ENCODE data around the gene H6PD.

DNA sequence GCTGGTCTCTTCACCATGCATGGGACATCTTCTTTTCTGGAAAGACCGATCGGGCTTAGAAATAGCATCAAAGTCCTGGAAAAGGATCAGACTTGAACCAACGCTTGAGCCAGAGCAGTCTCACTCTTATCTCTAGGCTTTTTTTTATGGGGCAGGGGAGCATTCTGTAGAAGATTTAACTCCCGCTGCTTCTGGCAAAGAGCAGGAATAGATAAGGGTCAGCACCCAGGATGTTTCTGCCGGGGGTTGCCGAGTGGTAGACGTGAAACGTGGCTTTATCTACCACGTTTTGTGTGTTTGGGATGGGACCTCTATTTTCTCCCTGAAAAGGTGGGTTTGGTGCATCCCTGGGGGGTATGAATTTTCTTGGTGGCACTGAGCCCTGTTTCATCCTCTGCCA lies 76.9 kb downstream of the H6PD start:
- TF ChIP-seq, protein P1, sequence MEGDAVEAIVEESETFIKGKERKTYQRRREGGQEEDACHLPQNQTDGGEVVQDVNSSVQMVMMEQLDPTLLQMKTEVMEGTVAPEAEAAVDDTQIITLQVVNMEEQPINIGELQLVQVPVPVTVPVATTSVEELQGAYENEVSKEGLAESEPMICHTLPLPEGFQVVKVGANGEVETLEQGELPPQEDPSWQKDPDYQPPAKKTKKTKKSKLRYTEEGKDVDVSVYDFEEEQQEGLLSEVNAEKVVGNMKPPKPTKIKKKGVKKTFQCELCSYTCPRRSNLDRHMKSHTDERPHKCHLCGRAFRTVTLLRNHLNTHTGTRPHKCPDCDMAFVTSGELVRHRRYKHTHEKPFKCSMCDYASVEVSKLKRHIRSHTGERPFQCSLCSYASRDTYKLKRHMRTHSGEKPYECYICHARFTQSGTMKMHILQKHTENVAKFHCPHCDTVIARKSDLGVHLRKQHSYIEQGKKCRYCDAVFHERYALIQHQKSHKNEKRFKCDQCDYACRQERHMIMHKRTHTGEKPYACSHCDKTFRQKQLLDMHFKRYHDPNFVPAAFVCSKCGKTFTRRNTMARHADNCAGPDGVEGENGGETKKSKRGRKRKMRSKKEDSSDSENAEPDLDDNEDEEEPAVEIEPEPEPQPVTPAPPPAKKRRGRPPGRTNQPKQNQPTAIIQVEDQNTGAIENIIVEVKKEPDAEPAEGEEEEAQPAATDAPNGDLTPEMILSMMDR (IDR thresholded peaks at IDR 0.05), result no peak
- no peak for TF ChIP-seq POLR2AphosphoS5 (IDR thresholded peaks at IDR 0.05)

All from stomach (tissue), 4 donors.